Measurements from ENCODE around the gene CYP4F8.

CYP4F8 gene

GRCh38 chr19:15616627-15617270 is 1.7 kb downstream of the CYP4F8 start:
- DNase-seq, result no peak

GRCh38 chr19:15618321-15618720 is 3.3 kb downstream of the CYP4F8 start:
- DNase-seq, result no peak

- DNase-seq, result no peak
Observed at GRCh38 chr19:15621801-15622200, 6.8 kb downstream of the CYP4F8 start.

GRCh38 chr19:15622991-15623390 is 8.0 kb downstream of the CYP4F8 start:
- no peak for DNase-seq

- DNase-seq, result no peak
Observed at GRCh38 chr19:15623711-15624318, 8.8 kb downstream of the CYP4F8 start.

- DNase-seq, result no peak
Observed at GRCh38 chr19:15628236-15629002, 13.4 kb downstream of the CYP4F8 start.

- no peak for DNase-seq
Observed at GRCh38 chr19:15629003-15629880, 14.2 kb downstream of the CYP4F8 start.

- no peak for DNase-seq
Observed at GRCh38 chr19:15631817-15632216, 16.8 kb downstream of the CYP4F8 start.

GRCh38 chr19:15633082-15633835 is 18.2 kb downstream of the CYP4F8 start:
- DNase-seq, result no peak

- no peak for DNase-seq
Observed at GRCh38 chr19:15634105-15634504, 19.1 kb downstream of the CYP4F8 start.

GRCh38 chr19:15635016-15635805 is 20.2 kb downstream of the CYP4F8 start:
- DNase-seq, result no peak

GRCh38 chr19:15636026-15636425 is 21.0 kb downstream of the CYP4F8 start:
- no peak for DNase-seq

- DNase-seq, result no peak
Observed at GRCh38 chr19:15639596-15639995, 24.6 kb downstream of the CYP4F8 start.

- DNase-seq, result no peak
Observed at GRCh38 chr19:15640294-15640903, 25.4 kb downstream of the CYP4F8 start, which contains the start of gene CYP4F3. Gene CYP4F3, plus strand, starts transcription at chr19:15640897. Its CDS starts 519 bp downstream, at chr19:15641416.

GRCh38 chr19:15640904-15641597 is 26.0 kb downstream of the CYP4F8 start:
- no peak for DNase-seq

GRCh38 chr19:15641901-15642491 is 27.0 kb downstream of the CYP4F8 start:
- DNase-seq, result no peak

GRCh38 chr19:15642807-15643206 is 27.8 kb downstream of the CYP4F8 start:
- DNase-seq, result no peak

- DNase-seq, result no peak
Observed at GRCh38 chr19:15643387-15643786, 28.4 kb downstream of the CYP4F8 start.

GRCh38 chr19:15644066-15644741 is 29.2 kb downstream of the CYP4F8 start:
- no peak for DNase-seq
